DND-41 (cell line): ENCODE measurements around the gene NIT1.

Source experiments
- CTCF ChIP-seq: IDR thresholded peaks from 2 replicates; pipeline ENCODE4 v1.5.1; 2012; ENCODE audit warnings: borderline replicate concordance, low read length, moderate library complexity, mild to moderate bottlenecking; ENCODE audit not compliant: poor library complexity, severe bottlenecking; ENCODE audit errors: extremely low read depth
- EZH2 ChIP-seq: IDR thresholded peaks from 3 replicates; pipeline ENCODE4 v1.6.1; 2012; ENCODE audit warnings: borderline replicate concordance, low read depth, mild to moderate bottlenecking, moderate library complexity, low read length, inconsistent platforms; ENCODE audit not compliant: severe bottlenecking

- TF ChIP-seq CTCF (no peak), EZH2 (no peak)
These were observed 42.0 kb downstream of the NIT1 start for GRCh38 chr1:161159913-161160243.
